HUDEP-2 (cell line): ENCODE measurements around the gene LAMB4.
A peak's percentile ranks its signal among the peaks of the same experiment; 100 is the strongest.

Source experiments
- DNase-seq, 76 experiments: peaks; one replicate each; lab custom pipeline; 2025; ENCODE audit not compliant: unreplicated experiment in 76 of 76; lab: John Stamatoyannopoulos, UW

LAMB4 gene

GRCh38 chr7:108114117-108114841, 15.9 kb downstream of the LAMB4 start:
- DNase-seq, result peak in 3 of 76 experiments; percentile 1 to 23 (median 8)

- no peak for DNase-seq
Observed at GRCh38 chr7:108112683-108113082, 17.5 kb downstream of the LAMB4 start.

GRCh38 chr7:108109221-108109908, 20.8 kb downstream of the LAMB4 start:
- DNase-seq, result peak in 5 of 76 experiments; percentile 2 to 13 (median 8)

- DNase-seq, result no peak
Observed at GRCh38 chr7:108108131-108108530, 22.0 kb downstream of the LAMB4 start.

- no peak for DNase-seq
Observed at GRCh38 chr7:108104324-108104723, 25.8 kb downstream of the LAMB4 start.

GRCh38 chr7:108103558-108104298, 26.4 kb downstream of the LAMB4 start:
- DNase-seq, result no peak

GRCh38 chr7:108102671-108103312, 27.4 kb downstream of the LAMB4 start:
- no peak for DNase-seq

GRCh38 chr7:108101759-108102158, 28.4 kb downstream of the LAMB4 start:
- DNase-seq, result no peak

- no peak for DNase-seq
Observed at GRCh38 chr7:108099713-108100112, 30.4 kb downstream of the LAMB4 start.

GRCh38 chr7:108097703-108098102, 32.5 kb downstream of the LAMB4 start:
- peak in 2 of 76 experiments; percentile 3 to 10 for DNase-seq

- no peak for DNase-seq
Observed at GRCh38 chr7:108096996-108097395, 33.2 kb downstream of the LAMB4 start.

- DNase-seq, result no peak
Observed at GRCh38 chr7:108094933-108095710, 35.0 kb downstream of the LAMB4 start.

GRCh38 chr7:108094346-108094745, 35.8 kb downstream of the LAMB4 start:
- DNase-seq, result no peak

GRCh38 chr7:108093851-108094331, 36.3 kb downstream of the LAMB4 start:
- no peak for DNase-seq

GRCh38 chr7:108093341-108093740, 36.8 kb downstream of the LAMB4 start:
- DNase-seq, result no peak

- no peak for DNase-seq
Observed at GRCh38 chr7:108091461-108091831, 38.7 kb downstream of the LAMB4 start.

- no peak for DNase-seq
Observed at GRCh38 chr7:108090791-108091460, 39.2 kb downstream of the LAMB4 start.

- no peak for DNase-seq
Observed at GRCh38 chr7:108089381-108089780, 40.8 kb downstream of the LAMB4 start.

- DNase-seq, result no peak
Observed at GRCh38 chr7:108088729-108089128, 41.4 kb downstream of the LAMB4 start.

- DNase-seq, result no peak
Observed at GRCh38 chr7:108087778-108088177, 42.4 kb downstream of the LAMB4 start.
